HepG2 (cell line): ENCODE data around the gene PPIA. TPM values are rescaled to one million over a fixed set of nuclear protein-coding genes. Genes with fewer than 3 reads are reported as not detected.

Source experiments
- ATAD3A ChIP-seq: sonication (generic); formaldehyde crosslinking; IDR thresholded peaks from 2 replicates; pipeline ENCODE4 v1.4.0; 2020; ENCODE audit warnings: missing genetic modification reagents
- CCAR2 ChIP-seq: fragments of 200-400 bp; formaldehyde crosslinking; optimal IDR thresholded peaks from 2 replicates; pipeline ENCODE3; 2018; ENCODE audit warnings: low read depth, mild to moderate bottlenecking, low read length, moderate library complexity
- CREB3 ChIP-seq: sonication (generic); formaldehyde crosslinking; IDR thresholded peaks from 2 replicates; pipeline ENCODE4 v1.5.0; 2020; ENCODE audit warnings: missing genetic modification reagents
- EHMT2 ChIP-seq: fragments of 200-600 bp; sonication (generic); IDR thresholded peaks from 2 replicates; pipeline ENCODE4 v1.7.0; 2017; ENCODE audit warnings: antibody characterized with exemption, low read depth, low read length, borderline replicate concordance
- GATAD1 ChIP-seq: IDR thresholded peaks from 2 replicates; pipeline ENCODE4 v1.6.1; 2016; ENCODE audit warnings: missing genetic modification reagents, missing compliant biosample characterization
- GLI4 ChIP-seq: sonication (generic); formaldehyde crosslinking; IDR thresholded peaks from 2 replicates; pipeline ENCODE4 v1.5.1; 2020; ENCODE audit warnings: missing genetic modification reagents, mild to moderate bottlenecking, moderate library complexity, borderline replicate concordance
- JUND ChIP-seq: sonication (generic); formaldehyde crosslinking; IDR thresholded peaks from 2 replicates; pipeline ENCODE4 v1.8.0; 2022; ENCODE audit warnings: mild to moderate bottlenecking, missing genetic modification reagents
- KAT8 ChIP-seq: IDR thresholded peaks from 2 replicates; pipeline ENCODE4 v1.6.1; 2016; ENCODE audit warnings: missing genetic modification reagents, missing compliant biosample characterization
- MTA3 ChIP-seq: sonication (generic); formaldehyde crosslinking; IDR thresholded peaks from 2 replicates; pipeline ENCODE4 v1.4.0; 2020; ENCODE audit warnings: missing genetic modification reagents
- MTF2 ChIP-seq: sonication (generic); formaldehyde crosslinking; IDR thresholded peaks from 2 replicates; pipeline ENCODE4 v1.5.0; 2020; ENCODE audit warnings: missing genetic modification reagents, borderline replicate concordance
- NBN ChIP-seq: fragments of 450-650 bp; conservative IDR thresholded peaks from 2 replicates; pipeline ENCODE4 v1.6.1; 2017
- NFYB ChIP-seq: sonication (generic); formaldehyde crosslinking; IDR thresholded peaks from 2 replicates; pipeline ENCODE4 v1.4.0; 2020; ENCODE audit warnings: missing genetic modification reagents
- PCBP2 ChIP-seq: fragments of 200-400 bp; formaldehyde crosslinking; optimal IDR thresholded peaks from 2 replicates; pipeline ENCODE3; 2018; ENCODE audit warnings: low read length, low read depth; ENCODE audit not compliant: poor library complexity, severe bottlenecking
- RNF2 ChIP-seq: fragments of 450-650 bp; conservative IDR thresholded peaks from 2 replicates; pipeline ENCODE4 v1.6.1; 2016; ENCODE audit warnings: low read depth
- TAF15 ChIP-seq: fragments of 200-400 bp; formaldehyde crosslinking; IDR thresholded peaks from one replicate; pipeline ENCODE4 v1.6.1; 2018; ENCODE audit warnings: mild to moderate bottlenecking, low read depth, low read length; ENCODE audit not compliant: poor library complexity, severe bottlenecking
- TOE1 ChIP-seq: sonication (generic); formaldehyde crosslinking; IDR thresholded peaks from 2 replicates; pipeline ENCODE4 v1.4.0; 2020; ENCODE audit warnings: mild to moderate bottlenecking, missing genetic modification reagents
- ZNF30 ChIP-seq: sonication (generic); formaldehyde crosslinking; IDR thresholded peaks from 2 replicates; pipeline ENCODE4 v1.5.0; 2020; ENCODE audit warnings: mild to moderate bottlenecking, missing genetic modification reagents
- ZNF451 ChIP-seq: sonication (generic); formaldehyde crosslinking; IDR thresholded peaks from 2 replicates; pipeline ENCODE4 v1.5.0; 2020; ENCODE audit warnings: mild to moderate bottlenecking, missing genetic modification reagents
- ZNF605 ChIP-seq: sonication (generic); formaldehyde crosslinking; IDR thresholded peaks from 2 replicates; pipeline ENCODE4 v1.8.0; 2022; ENCODE audit warnings: mild to moderate bottlenecking, missing genetic modification reagents
- ZNF619 ChIP-seq: sonication (generic); formaldehyde crosslinking; IDR thresholded peaks from 2 replicates; pipeline ENCODE4 v1.4.0; 2020; ENCODE audit warnings: mild to moderate bottlenecking, missing genetic modification reagents
- ZNF672 ChIP-seq: sonication (generic); formaldehyde crosslinking; IDR thresholded peaks from 2 replicates; pipeline ENCODE4 v1.8.1; 2022; ENCODE audit warnings: missing genetic modification reagents
- ZNF781 ChIP-seq: sonication (generic); formaldehyde crosslinking; IDR thresholded peaks from 2 replicates; pipeline ENCODE4 v1.5.1; 2020; ENCODE audit warnings: borderline replicate concordance, mild to moderate bottlenecking, missing genetic modification reagents; ENCODE audit errors: not compliant biosample characterization
- ZNF790 ChIP-seq: sonication (generic); formaldehyde crosslinking; IDR thresholded peaks from 2 replicates; pipeline ENCODE4 v1.8.0; 2022; ENCODE audit warnings: missing genetic modification reagents, mild to moderate bottlenecking, borderline replicate concordance
- ZNF839 ChIP-seq: sonication (generic); formaldehyde crosslinking; IDR thresholded peaks from 2 replicates; pipeline ENCODE4 v1.4.0; 2020; ENCODE audit warnings: missing genetic modification reagents, mild to moderate bottlenecking, borderline replicate concordance
- ZNF841 ChIP-seq: sonication (generic); formaldehyde crosslinking; IDR thresholded peaks from 2 replicates; pipeline ENCODE4 v1.8.1; 2023; ENCODE audit warnings: missing genetic modification reagents, borderline replicate concordance
- ZNF850 ChIP-seq: sonication (generic); formaldehyde crosslinking; conservative IDR thresholded peaks from 2 replicates; pipeline ENCODE4 v1.9.0; 2021; ENCODE audit warnings: mild to moderate bottlenecking, missing genetic modification reagents
- ZNF879 ChIP-seq: sonication (generic); formaldehyde crosslinking; IDR thresholded peaks from 2 replicates; pipeline ENCODE4 v1.8.1; 2023; ENCODE audit warnings: missing genetic modification reagents
- polyA plus RNA-seq, 8 experiments: library from polyadenylated mRNA; depleted of rRNA in 3 of 8; stranded (reverse) in 7 of 8; unstranded in 1 of 8; fragments of >200 nt; fragmentation: Illumina TruSeq in 4 of 8; extraction: Trizol in 4 of 8; gene quantifications; 2 replicates each; pipeline versions ENCODE4 v1.2.1 to v1.2.3, GENCODE V29; 2011 to 2016; ENCODE audit warnings: low read depth in 4 of 8, missing spikeins in 1 of 8, mixed read lengths in 1 of 8; ENCODE audit not compliant: insufficient read depth in 1 of 8
- total RNA-seq, 5 experiments: library from RNA; depleted of rRNA; stranded (reverse); fragments of >200 nt; fragmentation: Illumina TruSeq; extraction: Trizol; gene quantifications; 2 replicates each; pipeline ENCODE4 v1.2.3, GENCODE V29; 2016; ENCODE audit warnings: low read depth in 1 of 5
- TF ChIP-seq, protein P1 (sequence below): sonication (generic); formaldehyde crosslinking; conservative IDR thresholded peaks from 2 replicates; pipeline ENCODE4 v1.4.0; 2020; ENCODE audit warnings: missing genetic modification reagents
- TF ChIP-seq, protein P2 (sequence below): sonication (generic); formaldehyde crosslinking; IDR thresholded peaks from 2 replicates; pipeline ENCODE4 v1.5.0; 2020; ENCODE audit warnings: mild to moderate bottlenecking, missing genetic modification reagents, moderate library complexity

Gene PPIA
- total and polyA plus RNA-seq, 2 of the 13 experiments (the other 11 are each of a cell fraction or from before 2014, with no cell fraction given): 2,268 to 3,010 TPM

DNA sequence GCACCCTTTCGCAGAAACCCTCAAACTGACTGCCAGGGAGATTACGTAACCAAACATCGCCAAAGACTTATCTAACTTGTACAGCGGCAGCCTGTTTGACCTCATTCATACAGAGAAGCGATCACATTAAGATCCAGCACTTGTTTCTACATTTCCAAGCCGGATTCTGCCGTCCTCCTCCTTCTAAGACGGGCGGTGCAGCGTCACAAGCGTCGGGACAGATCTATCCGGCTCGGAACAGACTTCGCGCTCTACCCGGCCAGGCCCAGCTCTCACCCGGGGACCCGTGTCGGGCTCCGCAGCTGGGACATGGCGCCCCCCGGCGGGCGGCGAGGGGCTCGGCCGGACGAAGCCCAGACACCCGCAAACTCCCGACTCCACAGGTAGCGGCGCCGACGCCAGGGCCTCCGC is 51.0 kb downstream of the PPIA start (continued):
- TF ChIP-seq JUND (CRISPR knock-in tag): no peak
- TF ChIP-seq ZNF619: no peak
- no peak for TF ChIP-seq NFYB (CRISPR knock-in tag)
- TF ChIP-seq TOE1: no peak
- TF ChIP-seq, protein P1, sequence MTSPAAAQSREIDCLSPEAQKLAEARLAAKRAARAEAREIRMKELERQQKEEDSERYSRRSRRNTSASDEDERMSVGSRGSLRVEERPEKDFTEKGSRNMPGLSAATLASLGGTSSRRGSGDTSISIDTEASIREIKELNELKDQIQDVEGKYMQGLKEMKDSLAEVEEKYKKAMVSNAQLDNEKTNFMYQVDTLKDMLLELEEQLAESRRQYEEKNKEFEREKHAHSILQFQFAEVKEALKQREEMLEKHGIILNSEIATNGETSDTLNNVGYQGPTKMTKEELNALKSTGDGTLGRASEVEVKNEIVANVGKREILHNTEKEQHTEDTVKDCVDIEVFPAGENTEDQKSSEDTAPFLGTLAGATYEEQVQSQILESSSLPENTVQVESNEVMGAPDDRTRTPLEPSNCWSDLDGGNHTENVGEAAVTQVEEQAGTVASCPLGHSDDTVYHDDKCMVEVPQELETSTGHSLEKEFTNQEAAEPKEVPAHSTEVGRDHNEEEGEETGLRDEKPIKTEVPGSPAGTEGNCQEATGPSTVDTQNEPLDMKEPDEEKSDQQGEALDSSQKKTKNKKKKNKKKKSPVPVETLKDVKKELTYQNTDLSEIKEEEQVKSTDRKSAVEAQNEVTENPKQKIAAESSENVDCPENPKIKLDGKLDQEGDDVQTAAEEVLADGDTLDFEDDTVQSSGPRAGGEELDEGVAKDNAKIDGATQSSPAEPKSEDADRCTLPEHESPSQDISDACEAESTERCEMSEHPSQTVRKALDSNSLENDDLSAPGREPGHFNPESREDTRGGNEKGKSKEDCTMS: no peak
- TF ChIP-seq ZNF672 (CRISPR knock-in tag): no peak
- TF ChIP-seq ZNF781 (CRISPR knock-in tag): no peak
- TF ChIP-seq ZNF839 (CRISPR knock-in tag): no peak
- TF ChIP-seq EHMT2: no peak
- no peak for TF ChIP-seq TAF15
- no peak for TF ChIP-seq KAT8 (CRISPR knock-in tag)
- no peak for TF ChIP-seq ZNF451 (CRISPR knock-in tag)
- no peak for TF ChIP-seq ATAD3A
- TF ChIP-seq CCAR2: no peak
- no peak; the same call in 1 of the 2 replicates for TF ChIP-seq ZNF790 (CRISPR knock-in tag)
- TF ChIP-seq ZNF850 (CRISPR knock-in tag): no peak
- no peak for TF ChIP-seq NBN
- TF ChIP-seq CREB3 (CRISPR knock-in tag): no peak
- no peak for TF ChIP-seq GLI4 (CRISPR knock-in tag)
- 0 out of 2 replicates have a peak, but pooled peaks have one; percentile 52 for TF ChIP-seq MTF2 (CRISPR knock-in tag)
- TF ChIP-seq, protein P2, sequence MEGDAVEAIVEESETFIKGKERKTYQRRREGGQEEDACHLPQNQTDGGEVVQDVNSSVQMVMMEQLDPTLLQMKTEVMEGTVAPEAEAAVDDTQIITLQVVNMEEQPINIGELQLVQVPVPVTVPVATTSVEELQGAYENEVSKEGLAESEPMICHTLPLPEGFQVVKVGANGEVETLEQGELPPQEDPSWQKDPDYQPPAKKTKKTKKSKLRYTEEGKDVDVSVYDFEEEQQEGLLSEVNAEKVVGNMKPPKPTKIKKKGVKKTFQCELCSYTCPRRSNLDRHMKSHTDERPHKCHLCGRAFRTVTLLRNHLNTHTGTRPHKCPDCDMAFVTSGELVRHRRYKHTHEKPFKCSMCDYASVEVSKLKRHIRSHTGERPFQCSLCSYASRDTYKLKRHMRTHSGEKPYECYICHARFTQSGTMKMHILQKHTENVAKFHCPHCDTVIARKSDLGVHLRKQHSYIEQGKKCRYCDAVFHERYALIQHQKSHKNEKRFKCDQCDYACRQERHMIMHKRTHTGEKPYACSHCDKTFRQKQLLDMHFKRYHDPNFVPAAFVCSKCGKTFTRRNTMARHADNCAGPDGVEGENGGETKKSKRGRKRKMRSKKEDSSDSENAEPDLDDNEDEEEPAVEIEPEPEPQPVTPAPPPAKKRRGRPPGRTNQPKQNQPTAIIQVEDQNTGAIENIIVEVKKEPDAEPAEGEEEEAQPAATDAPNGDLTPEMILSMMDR (CRISPR knock-in tag): peak; percentile 87
- no peak; the same call in 1 of the 2 replicates for TF ChIP-seq GATAD1 (CRISPR knock-in tag)
- no peak for TF ChIP-seq ZNF841 (CRISPR knock-in tag)
- no peak for TF ChIP-seq PCBP2
- TF ChIP-seq ZNF879 (CRISPR knock-in tag): no peak
- no peak for TF ChIP-seq RNF2
- TF ChIP-seq MTA3 (CRISPR knock-in tag): no peak
- TF ChIP-seq ZNF605 (CRISPR knock-in tag): no peak
- no peak for TF ChIP-seq ZNF30 (CRISPR knock-in tag)
